BE2C (cell line): ENCODE measurements around the gene C1S.

ENCODE experiments used
- DNase-seq: peaks from one replicate; pipeline ENCODE4 v3.0.0-alpha.2; 2020
- H3K27me3 ChIP-seq: fragments of 250-450 bp; sonication (Bioruptor Pico); 2 replicates; pipeline ENCODE4 v1.5.1; 2020; ENCODE audit warnings: mild to moderate bottlenecking
- H3K36me3 ChIP-seq: fragments of 250-450 bp; sonication (Bioruptor Pico); 2 replicates; pipeline ENCODE4 v1.5.1; 2020; ENCODE audit warnings: mild to moderate bottlenecking
- H3K4me1 ChIP-seq: fragments of 250-450 bp; sonication (Bioruptor Pico); 2 replicates; pipeline ENCODE4 v1.5.1; 2020
- H3K4me3 ChIP-seq: 2 replicates; pipeline ENCODE4 v1.5.1; 2011; ENCODE audit warnings: low read depth, low read length
- H3K9me3 ChIP-seq: fragments of 250-450 bp; sonication (Bioruptor Pico); 2 replicates; pipeline ENCODE4 v1.5.1; 2020
- TF ChIP-seq, protein P1 (sequence below): IDR thresholded peaks from 2 replicates; pipeline ENCODE4 v1.5.1; 2012; ENCODE audit warnings: mild to moderate bottlenecking, low read depth, low read length

The C1S gene

GRCh38 chr12:7061596-7061995 is 1.1 kb downstream of the C1S start:
- no peaks in the 10 kb centered on the region for H3K4me1 ChIP-seq
- no peak overlapping the region for H3K4me3 ChIP-seq

DNA sequence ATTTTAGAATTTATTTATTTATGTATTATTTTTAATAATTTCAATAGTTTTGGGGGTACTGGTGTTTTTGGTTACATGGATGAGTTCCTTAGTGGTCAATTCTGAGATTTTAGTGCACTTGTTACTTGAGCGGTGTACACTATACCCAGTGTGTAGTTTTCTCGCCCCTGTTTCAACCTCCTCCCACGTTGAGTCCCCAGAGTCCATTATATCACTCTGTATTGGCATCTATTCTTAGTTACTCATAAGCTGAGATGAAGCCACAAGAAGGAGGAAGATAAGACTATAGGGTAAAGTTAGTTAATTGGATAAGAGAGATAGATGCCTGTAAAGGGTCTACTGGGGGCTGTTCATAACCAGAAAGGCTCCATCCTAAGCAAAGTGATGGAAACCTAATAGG is 4.0 kb downstream of the C1S start:
- H3K9me3 ChIP-seq, result no peaks in the 10 kb centered on the region
- no peak overlapping the region for H3K4me3 ChIP-seq
- no peaks in the 10 kb centered on the region for H3K4me1 ChIP-seq
- TF ChIP-seq, protein P1, sequence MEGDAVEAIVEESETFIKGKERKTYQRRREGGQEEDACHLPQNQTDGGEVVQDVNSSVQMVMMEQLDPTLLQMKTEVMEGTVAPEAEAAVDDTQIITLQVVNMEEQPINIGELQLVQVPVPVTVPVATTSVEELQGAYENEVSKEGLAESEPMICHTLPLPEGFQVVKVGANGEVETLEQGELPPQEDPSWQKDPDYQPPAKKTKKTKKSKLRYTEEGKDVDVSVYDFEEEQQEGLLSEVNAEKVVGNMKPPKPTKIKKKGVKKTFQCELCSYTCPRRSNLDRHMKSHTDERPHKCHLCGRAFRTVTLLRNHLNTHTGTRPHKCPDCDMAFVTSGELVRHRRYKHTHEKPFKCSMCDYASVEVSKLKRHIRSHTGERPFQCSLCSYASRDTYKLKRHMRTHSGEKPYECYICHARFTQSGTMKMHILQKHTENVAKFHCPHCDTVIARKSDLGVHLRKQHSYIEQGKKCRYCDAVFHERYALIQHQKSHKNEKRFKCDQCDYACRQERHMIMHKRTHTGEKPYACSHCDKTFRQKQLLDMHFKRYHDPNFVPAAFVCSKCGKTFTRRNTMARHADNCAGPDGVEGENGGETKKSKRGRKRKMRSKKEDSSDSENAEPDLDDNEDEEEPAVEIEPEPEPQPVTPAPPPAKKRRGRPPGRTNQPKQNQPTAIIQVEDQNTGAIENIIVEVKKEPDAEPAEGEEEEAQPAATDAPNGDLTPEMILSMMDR, result no peak
- no peaks in the 10 kb centered on the region for H3K36me3 ChIP-seq
- no peak for DNase-seq
- peaks cover 66% of the 10 kb centered on the region for H3K27me3 ChIP-seq

More at GRCh38 chr12:7061596-7061995, 1.1 kb downstream of the C1S start:
- Histone ChIP-seq H3K27me3 (peaks cover 47% of the 10 kb centered on the region), H3K9me3 (no peaks in the 10 kb centered on the region), H3K36me3 (no peaks in the 10 kb centered on the region)
- no peak for DNase-seq
- TF ChIP-seq, protein P1, result no peak

DNA sequence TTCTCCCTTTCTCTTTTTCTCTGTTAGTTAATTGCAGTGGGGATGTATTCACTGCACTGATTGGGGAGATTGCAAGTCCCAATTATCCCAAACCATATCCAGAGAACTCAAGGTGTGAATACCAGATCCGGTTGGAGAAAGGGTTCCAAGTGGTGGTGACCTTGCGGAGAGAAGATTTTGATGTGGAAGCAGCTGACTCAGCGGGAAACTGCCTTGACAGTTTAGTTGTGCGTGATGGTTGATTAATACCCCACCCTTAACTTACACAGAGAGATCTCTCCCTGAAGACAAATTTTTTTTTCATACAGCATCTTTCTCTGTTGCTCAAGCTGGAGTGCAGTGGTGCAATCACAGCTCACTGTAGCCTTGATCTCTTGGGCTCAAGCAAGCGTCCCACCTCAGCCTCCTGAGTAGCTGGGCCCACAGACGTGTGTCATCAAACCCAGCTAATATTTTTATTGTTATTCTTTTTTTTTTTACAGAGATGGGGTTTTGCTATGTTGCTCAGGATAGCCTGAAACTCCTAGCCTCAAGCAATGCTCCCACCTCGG is 4.6 kb downstream of the C1S start:
- Histone ChIP-seq H3K4me1 (no peaks in the 10 kb centered on the region), H3K27me3 (peaks cover 64% of the 10 kb centered on the region), H3K36me3 (no peaks in the 10 kb centered on the region), H3K9me3 (no peaks in the 10 kb centered on the region), H3K4me3 (no peak overlapping the region)
- no peak for DNase-seq
- TF ChIP-seq, protein P1, result no peak

- Histone ChIP-seq H3K36me3 (no peaks in the 10 kb centered on the region), H3K9me3 (no peaks in the 10 kb centered on the region), H3K4me1 (no peaks in the 10 kb centered on the region), H3K4me3 (no peak overlapping the region), H3K27me3 (peaks cover 60% of the 10 kb centered on the region)
- DNase-seq, result no peak
- TF ChIP-seq, protein P1, result no peak
Observed at GRCh38 chr12:7066596-7066995, 6.1 kb downstream of the C1S start.

GRCh38 chr12:7067096-7067495 is 6.6 kb downstream of the C1S start:
- no peak overlapping the region for H3K4me3 ChIP-seq
- no peaks in the 10 kb centered on the region for H3K9me3 ChIP-seq
- TF ChIP-seq, protein P1, result no peak
- DNase-seq, result no peak
- H3K36me3 ChIP-seq, result no peaks in the 10 kb centered on the region
- H3K4me1 ChIP-seq, result no peaks in the 10 kb centered on the region
- H3K27me3 ChIP-seq, result peaks cover 63% of the 10 kb centered on the region

- H3K9me3 ChIP-seq, result no peaks in the 10 kb centered on the region
- DNase-seq, result no peak
- TF ChIP-seq, protein P1, result no peak
Observed at GRCh38 chr12:7068240-7068993, 7.9 kb downstream of the C1S start.

More at GRCh38 chr12:7068240-7068993, 7.9 kb downstream of the C1S start:
- H3K27me3 ChIP-seq, result peaks cover 69% of the 10 kb centered on the region
- H3K4me3 ChIP-seq, result no peak overlapping the region
- H3K36me3 ChIP-seq, result no peaks in the 10 kb centered on the region
- no peaks in the 10 kb centered on the region for H3K4me1 ChIP-seq
